Lower leg skin (tissue), 3 donors: ENCODE data around the gene TNFRSF1B.

Experiments
- POLR2A ChIP-seq, 2 donors: fragments of 450-650 bp; IDR thresholded peaks; one replicate each; pipeline ENCODE4 v1.6.1; 2016 to 2017; ENCODE audit warnings: antibody characterized with exemption in 2 of 2, mild to moderate bottlenecking in 1 of 2, moderate library complexity in 1 of 2
- TF ChIP-seq, protein P1 (sequence below), 3 donors: fragments of 450-650 bp; IDR thresholded peaks; one replicate each; pipeline ENCODE4 v1.5.1; 2016; ENCODE audit warnings: antibody characterized with exemption in 3 of 3, mild to moderate bottlenecking in 3 of 3, moderate library complexity in 2 of 3

DNA sequence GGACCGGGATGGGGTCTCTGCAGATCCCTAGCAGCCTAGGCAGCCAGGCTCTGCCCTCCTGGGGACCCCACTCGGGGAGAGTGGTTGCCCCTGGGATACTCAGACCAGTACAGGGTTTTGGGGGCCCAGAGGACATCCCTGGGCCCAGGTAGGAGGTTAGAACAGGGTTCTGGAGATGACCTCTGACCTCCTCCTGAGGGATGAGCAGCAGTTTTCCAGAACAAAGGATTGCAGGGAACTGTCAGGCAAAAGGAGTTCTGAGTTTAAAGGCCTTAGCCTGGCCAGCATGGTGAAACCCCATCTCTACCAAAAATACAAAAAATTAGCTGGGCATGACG, 42.7 kb downstream of the TNFRSF1B start:
- TF ChIP-seq, protein P1, sequence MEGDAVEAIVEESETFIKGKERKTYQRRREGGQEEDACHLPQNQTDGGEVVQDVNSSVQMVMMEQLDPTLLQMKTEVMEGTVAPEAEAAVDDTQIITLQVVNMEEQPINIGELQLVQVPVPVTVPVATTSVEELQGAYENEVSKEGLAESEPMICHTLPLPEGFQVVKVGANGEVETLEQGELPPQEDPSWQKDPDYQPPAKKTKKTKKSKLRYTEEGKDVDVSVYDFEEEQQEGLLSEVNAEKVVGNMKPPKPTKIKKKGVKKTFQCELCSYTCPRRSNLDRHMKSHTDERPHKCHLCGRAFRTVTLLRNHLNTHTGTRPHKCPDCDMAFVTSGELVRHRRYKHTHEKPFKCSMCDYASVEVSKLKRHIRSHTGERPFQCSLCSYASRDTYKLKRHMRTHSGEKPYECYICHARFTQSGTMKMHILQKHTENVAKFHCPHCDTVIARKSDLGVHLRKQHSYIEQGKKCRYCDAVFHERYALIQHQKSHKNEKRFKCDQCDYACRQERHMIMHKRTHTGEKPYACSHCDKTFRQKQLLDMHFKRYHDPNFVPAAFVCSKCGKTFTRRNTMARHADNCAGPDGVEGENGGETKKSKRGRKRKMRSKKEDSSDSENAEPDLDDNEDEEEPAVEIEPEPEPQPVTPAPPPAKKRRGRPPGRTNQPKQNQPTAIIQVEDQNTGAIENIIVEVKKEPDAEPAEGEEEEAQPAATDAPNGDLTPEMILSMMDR (IDR thresholded peaks at IDR 0.05): no peak
- TF ChIP-seq POLR2A (IDR thresholded peaks at IDR 0.05): no peak
